Endothelial cell of umbilical vein (primary cell): ENCODE measurements around the gene RFX2. TPM values are rescaled to one million over a fixed set of nuclear protein-coding genes. Genes with fewer than 3 reads are reported as not detected.

Experiments
- BruUV-seq: library from RNA; stranded (reverse); fragments of 400-500 nt; replicated peaks from 2 replicates; lab custom pipeline; 2021; lab: Mats Ljungman, UMichigan
- CTCF ChIA-PET: fragments of 300-600, 350-600 bp; sonication (Branson Sonifier 250); formaldehyde crosslinking; loops from one replicate; lab custom pipeline; 2021; ENCODE audit warnings: antibody characterized with exemption, inconsistent platforms; lab: Charles Lee
- POLR2A ChIA-PET: fragments of 300-600, 350-600 bp; sonication (Branson Sonifier 250); formaldehyde crosslinking; loops from one replicate; lab custom pipeline; 2021; ENCODE audit warnings: antibody characterized with exemption, inconsistent platforms; lab: Charles Lee
- DNase-seq: peaks from one replicate; pipeline ENCODE4 v3.0.0-alpha.2; 2011; ENCODE audit warnings: low read depth, low spot score
- FAIRE-seq: peaks from 2 replicates; lab custom pipeline; 2011; peaks lifted over from hg19 to GRCh38; lab: Jason Lieb, UNC
- H2AFZ ChIP-seq: 2 replicates; pipeline ENCODE4 v1.6.0; 2012; ENCODE audit warnings: low read depth, low read length, control low read depth, inconsistent platforms
- H3K27ac ChIP-seq: 2 replicates; pipeline ENCODE4 v1.5.1; 2011; ENCODE audit warnings: low read depth, mild to moderate bottlenecking, control low read depth, low read length, moderate library complexity; ENCODE audit not compliant: insufficient read depth
- H3K27me3 ChIP-seq, 2 experiments: 2 replicates each; pipeline versions ENCODE4 v1.6.0 to v1.6.1; 2011; ENCODE audit warnings: low read length in 2 of 2, mixed read lengths in 1 of 2; ENCODE audit not compliant: control insufficient read depth in 2 of 2, insufficient read depth in 2 of 2
- H3K36me3 ChIP-seq, 2 experiments: 2 replicates in 1 of 2; 3 replicates in 1 of 2; pipeline ENCODE4 v1.5.1; 2011; ENCODE audit warnings: low read length in 2 of 2, mild to moderate bottlenecking in 1 of 2, moderate library complexity in 1 of 2; ENCODE audit not compliant: control insufficient read depth in 2 of 2, insufficient read depth in 2 of 2; ENCODE audit errors: extremely low read depth in 1 of 2
- H3K4me1 ChIP-seq: 3 replicates; pipeline ENCODE4 v1.5.1; 2011; ENCODE audit warnings: mild to moderate bottlenecking, low read length; ENCODE audit not compliant: control insufficient read depth, insufficient read depth; ENCODE audit errors: extremely low read depth
- H3K4me2 ChIP-seq: 2 replicates; pipeline ENCODE4 v1.6.1; 2011; ENCODE audit warnings: low read length, control low read depth, mixed read lengths; ENCODE audit not compliant: insufficient read depth
- H3K4me3 ChIP-seq, 3 experiments: fragments of 200-600 bp in 1 of 3; sonication (generic), shearing (Covaris generic) in 1 of 3; replicated peaks in 1 of 3; 2 replicates each; pipeline ENCODE4 v1.5.1; 2011 to 2016; ENCODE audit warnings: control low read depth in 3 of 3, low read length in 3 of 3, mild to moderate bottlenecking in 2 of 3, inconsistent platforms in 1 of 3, low read depth in 1 of 3, moderate library complexity in 1 of 3; ENCODE audit not compliant: insufficient read depth in 1 of 3
- H3K79me2 ChIP-seq: 2 replicates; pipeline ENCODE4 v1.6.0; 2012; ENCODE audit warnings: low read length, inconsistent platforms; ENCODE audit not compliant: control insufficient read depth, insufficient read depth
- H3K9ac ChIP-seq: replicated peaks from 2 replicates; pipeline ENCODE3; 2011; ENCODE audit warnings: low read length, control low read depth; ENCODE audit not compliant: insufficient read depth; ENCODE audit errors: extremely low read depth
- H3K9me1 ChIP-seq: replicated peaks from 3 replicates; pipeline ENCODE4 v1.6.0; 2011; ENCODE audit warnings: mild to moderate bottlenecking, low read length; ENCODE audit not compliant: control insufficient read depth, insufficient read depth; ENCODE audit errors: extremely low read depth
- H3K9me3 ChIP-seq: replicated peaks from 2 replicates; pipeline ENCODE4 v1.5.1; 2012; ENCODE audit warnings: low read length, inconsistent platforms; ENCODE audit not compliant: control insufficient read depth, insufficient read depth
- H4K20me1 ChIP-seq: replicated peaks from 2 replicates; pipeline ENCODE3; 2011; ENCODE audit warnings: mild to moderate bottlenecking, low read length; ENCODE audit not compliant: control insufficient read depth, insufficient read depth; ENCODE audit errors: extremely low read depth
- EZH2 ChIP-seq: IDR thresholded peaks from 2 replicates; pipeline ENCODE4 v1.6.1; 2012; ENCODE audit warnings: borderline replicate concordance, low read depth, mild to moderate bottlenecking, moderate library complexity, low read length, inconsistent platforms; ENCODE audit not compliant: severe bottlenecking
- FOS ChIP-seq: IDR thresholded peaks from 2 replicates; pipeline ENCODE4 v1.6.1; 2011; ENCODE audit warnings: mild to moderate bottlenecking, low read length, moderate library complexity, borderline replicate concordance; ENCODE audit not compliant: insufficient read depth
- GATA2 ChIP-seq: IDR thresholded peaks from 2 replicates; pipeline ENCODE4 v1.7.0; 2011; ENCODE audit warnings: low read depth, mild to moderate bottlenecking, moderate library complexity, mixed read lengths, low read length; ENCODE audit not compliant: insufficient read length, insufficient read depth
- JUN ChIP-seq: IDR thresholded peaks from 2 replicates; pipeline ENCODE4 v1.6.1; 2011; ENCODE audit warnings: borderline replicate concordance, low read depth; ENCODE audit not compliant: insufficient read length, insufficient read depth
- MYC ChIP-seq: IDR thresholded peaks from one replicate; pipeline ENCODE4 v1.6.1; 2011; ENCODE audit warnings: mild to moderate bottlenecking, low read depth, low read length
- POLR2A ChIP-seq: IDR thresholded peaks from 2 replicates; pipeline ENCODE4 v1.6.1; 2012; ENCODE audit warnings: low read depth, mild to moderate bottlenecking, control low read depth, low read length
- POLR2AphosphoS5 ChIP-seq: IDR thresholded peaks from 2 replicates; pipeline ENCODE4 v1.6.1; 2012; ENCODE audit warnings: low read depth, mild to moderate bottlenecking, control low read depth, low read length, moderate library complexity; ENCODE audit not compliant: insufficient read depth
- dilution Hi-C: fragments of 300-500 bp; cut with MboI; formaldehyde crosslinking; loops from one replicate; pipeline ENCODE4 v1.15.0; 2019; ENCODE audit warnings: low sequenced_read_pairs; ENCODE audit not compliant: extremely low pct_ligation_motif_present
- intact Hi-C: fragments of 100-400 bp; cut with micrococcal nuclease; formaldehyde crosslinking; loops from one replicate; pipeline ENCODE4 v1.10.0; 2022
- polyA plus RNA-seq, 4 experiments: library from polyadenylated mRNA; depleted of rRNA in 3 of 4; stranded (reverse) in 3 of 4; unstranded in 1 of 4; fragments of >200 nt; gene quantifications; 2 replicates each; pipeline versions ENCODE4 v1.2.1 to v1.2.3, GENCODE V29; 2011 to 2012; ENCODE audit warnings: missing spikeins in 1 of 4
- total RNA-seq: library from RNA; stranded (reverse); gene quantifications from 2 replicates; pipeline ENCODE4 v1.2.3, GENCODE V29; 2021
- TF ChIP-seq, protein P1 (sequence below), 2 donors: IDR thresholded peaks; 1 replicate in 1 of 2; 2 replicates in 1 of 2; pipeline ENCODE4 v1.5.1; 2011; ENCODE audit warnings: low read length in 2 of 2, mild to moderate bottlenecking in 2 of 2, moderate library complexity in 2 of 2, control low read depth in 1 of 2, inconsistent platforms in 1 of 2, low read depth in 1 of 2; ENCODE audit not compliant: insufficient read depth in 1 of 2; ENCODE audit errors: extremely low read depth in 1 of 2
- TF ChIP-seq, protein P2 (sequence below): IDR thresholded peaks from 2 replicates; pipeline ENCODE4 v1.6.1; 2011; ENCODE audit not compliant: insufficient read depth, insufficient read length

The RFX2 gene
- total and polyA plus RNA-seq, 2 donors (not counting 3 experiments of a cell fraction or from before 2014, with no cell fraction given): 16.1 to 19.0 TPM

DNA sequence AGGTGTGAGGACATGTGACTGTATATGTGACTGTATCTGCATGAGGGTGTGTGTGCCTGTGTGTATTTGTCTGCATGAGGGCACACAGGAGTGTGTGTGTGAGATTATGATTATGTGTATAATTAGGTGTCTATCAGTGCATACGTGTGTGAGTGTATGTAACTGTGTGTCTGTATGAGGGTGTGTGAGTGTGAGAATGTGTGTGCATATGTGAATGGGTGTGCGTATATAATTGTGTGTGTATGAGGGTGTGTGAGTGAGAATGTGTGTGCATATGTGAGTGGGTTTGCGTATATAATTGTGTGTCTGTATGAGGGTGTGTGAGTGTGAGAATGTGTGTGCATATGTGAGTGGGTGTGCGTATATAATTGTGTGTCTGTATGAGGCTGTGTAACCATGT is 22.2 kb upstream of the RFX2 start:
- ChIA-PET CTCF (no interaction called here), POLR2A (no interaction called here)
- Histone ChIP-seq H3K36me3 (no peaks in the 10 kb centered on the region), H3K79me2 (no peaks in the 10 kb centered on the region), H3K4me3 (no peak overlapping the region), H3K9me3 (no peaks in the 10 kb centered on the region), H3K27ac (no peak overlapping the region), H4K20me1 (no peaks in the 10 kb centered on the region), H3K9ac (no peak overlapping the region), H3K27me3 (no peaks in the 10 kb centered on the region), H2AFZ (no peak overlapping the region), H3K9me1 (no peaks in the 10 kb centered on the region), H3K4me1 (no peaks in the 10 kb centered on the region), H3K4me2 (no peak overlapping the region)
- intact Hi-C loops: no loop called here
- DNase-seq: no peak
- no peak for FAIRE-seq
- dilution Hi-C loops: loop anchor here (25.0 kb wide), 1 partner anchor 95 kb away; no protein-coding TSS in a partner anchor
- no TSS peak for BruUV-seq
- TF ChIP-seq POLR2AphosphoS5 (no peak), JUN (no peak), EZH2 (no peak), GATA2 (no peak), MYC (no peak), FOS (no peak), POLR2A (no peak)
- TF ChIP-seq, protein P1, sequence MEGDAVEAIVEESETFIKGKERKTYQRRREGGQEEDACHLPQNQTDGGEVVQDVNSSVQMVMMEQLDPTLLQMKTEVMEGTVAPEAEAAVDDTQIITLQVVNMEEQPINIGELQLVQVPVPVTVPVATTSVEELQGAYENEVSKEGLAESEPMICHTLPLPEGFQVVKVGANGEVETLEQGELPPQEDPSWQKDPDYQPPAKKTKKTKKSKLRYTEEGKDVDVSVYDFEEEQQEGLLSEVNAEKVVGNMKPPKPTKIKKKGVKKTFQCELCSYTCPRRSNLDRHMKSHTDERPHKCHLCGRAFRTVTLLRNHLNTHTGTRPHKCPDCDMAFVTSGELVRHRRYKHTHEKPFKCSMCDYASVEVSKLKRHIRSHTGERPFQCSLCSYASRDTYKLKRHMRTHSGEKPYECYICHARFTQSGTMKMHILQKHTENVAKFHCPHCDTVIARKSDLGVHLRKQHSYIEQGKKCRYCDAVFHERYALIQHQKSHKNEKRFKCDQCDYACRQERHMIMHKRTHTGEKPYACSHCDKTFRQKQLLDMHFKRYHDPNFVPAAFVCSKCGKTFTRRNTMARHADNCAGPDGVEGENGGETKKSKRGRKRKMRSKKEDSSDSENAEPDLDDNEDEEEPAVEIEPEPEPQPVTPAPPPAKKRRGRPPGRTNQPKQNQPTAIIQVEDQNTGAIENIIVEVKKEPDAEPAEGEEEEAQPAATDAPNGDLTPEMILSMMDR (IDR thresholded peaks at IDR 0.05; ENCODE audit: extremely low read depth in 1 of 2, insufficient read depth in 1 of 2, low read depth in 1 of 2, low read length in 2 of 2): no peak
- TF ChIP-seq, protein P2, sequence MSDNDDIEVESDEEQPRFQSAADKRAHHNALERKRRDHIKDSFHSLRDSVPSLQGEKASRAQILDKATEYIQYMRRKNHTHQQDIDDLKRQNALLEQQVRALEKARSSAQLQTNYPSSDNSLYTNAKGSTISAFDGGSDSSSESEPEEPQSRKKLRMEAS: no peak
